ENCODE results near the gene C1GALT1.
"Not testable (repeated sequence)": the region's sequence is repeated elsewhere in the genome, so short reads cannot be mapped to it uniquely, and the experiment has no call there.

C1GALT1 gene

GRCh38 chr7:7237201-7237977 lies 55.0 kb downstream of the C1GALT1 start:
- no peak for DNase-seq (ENCODE audit: low read depth in 2 of 2)

- no peak for DNase-seq (ENCODE audit: low read depth in 2 of 2)
Measured at GRCh38 chr7:7237978-7238267, 55.6 kb downstream of the C1GALT1 start.

- DNase-seq (ENCODE audit: low read depth in 2 of 2), result no peak
Measured at GRCh38 chr7:7239346-7239745, 57.0 kb downstream of the C1GALT1 start.

DNA sequence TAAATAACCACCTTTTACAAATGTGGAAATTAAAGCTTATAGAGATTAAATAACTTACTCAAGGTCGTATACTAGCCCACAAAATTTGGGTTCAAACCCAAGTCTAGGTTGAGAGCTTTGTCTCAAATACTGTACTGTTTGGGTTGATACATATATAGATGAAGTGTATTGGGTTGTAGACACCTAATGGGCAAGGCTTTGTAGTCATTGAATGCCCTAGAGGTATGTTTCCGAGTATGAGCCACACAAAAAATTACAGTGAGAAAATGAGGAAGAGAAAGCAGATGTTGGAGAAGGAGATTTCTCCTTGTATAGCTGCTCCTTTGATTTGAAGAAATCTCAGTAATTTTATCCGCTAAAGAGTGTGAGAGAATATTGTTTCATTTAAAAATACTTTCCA lies 60.6 kb downstream of the C1GALT1 start:
- no peak for DNase-seq (ENCODE audit: low read depth in 2 of 2)

DNA sequence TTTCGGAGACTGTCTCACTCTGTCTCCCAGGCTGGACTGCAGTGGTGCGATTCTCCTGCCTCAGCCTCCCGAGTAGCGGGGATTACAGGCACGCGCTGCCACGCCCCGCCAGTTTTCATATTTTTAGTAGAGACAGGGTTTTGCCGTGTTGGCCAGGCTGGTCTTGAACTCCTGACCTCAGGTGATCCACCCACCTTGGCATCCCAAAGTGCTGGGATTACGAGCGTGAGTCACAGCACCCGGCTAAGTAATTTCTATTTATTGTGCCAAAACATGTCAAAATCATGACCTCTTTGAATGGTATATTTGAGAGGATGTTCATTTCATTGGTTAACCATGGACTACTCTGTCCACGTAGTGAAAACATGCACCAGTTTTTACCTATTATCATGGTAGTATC lies 62.9 kb downstream of the C1GALT1 start:
- not testable (repeated sequence) for DNase-seq (ENCODE audit: low read depth in 2 of 2)

DNA sequence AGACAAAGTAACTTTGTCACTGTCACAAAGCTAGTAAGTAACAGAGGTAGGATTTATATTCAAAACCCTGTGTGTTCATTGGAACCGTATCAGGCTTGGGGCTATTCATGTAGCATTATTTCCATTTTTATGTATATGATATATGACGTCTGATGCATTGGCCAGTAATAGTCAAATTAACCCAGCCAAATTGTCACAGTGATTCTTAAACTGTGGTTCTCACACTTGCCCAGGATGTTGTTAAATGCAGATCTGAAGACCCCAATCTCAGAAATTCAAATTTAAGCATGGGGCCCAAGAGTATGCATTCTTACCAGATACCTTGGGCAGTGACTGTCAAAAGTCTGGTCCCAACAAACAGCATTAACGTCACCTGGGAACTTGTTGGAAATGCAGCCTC lies 63.9 kb downstream of the C1GALT1 start:
- DNase-seq (ENCODE audit: low read depth in 2 of 2), result no peak

GRCh38 chr7:7247658-7248057 lies 65.3 kb downstream of the C1GALT1 start:
- no peak for DNase-seq (ENCODE audit: low read depth in 2 of 2)

DNA sequence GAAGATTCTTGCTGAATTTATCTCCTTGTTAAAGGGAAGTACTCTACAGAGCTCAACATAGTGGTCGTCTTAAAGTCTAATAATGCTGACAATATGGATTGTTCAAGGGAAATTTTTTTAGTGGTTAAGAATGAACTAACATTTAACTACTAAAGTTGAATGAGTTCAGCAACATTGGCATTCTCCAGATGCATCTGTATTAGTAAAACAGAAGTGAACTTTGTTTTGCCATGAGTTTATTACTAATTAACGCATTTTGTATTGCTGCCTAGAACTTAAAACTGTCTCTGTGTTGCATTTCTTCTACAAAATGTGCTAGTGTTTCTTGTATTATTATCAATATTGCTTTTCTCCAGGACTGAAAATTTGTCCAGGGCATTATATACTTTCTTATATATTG lies 67.5 kb downstream of the C1GALT1 start:
- no peak for DNase-seq (ENCODE audit: low read depth in 2 of 2)

- no peak for DNase-seq (ENCODE audit: low read depth in 2 of 2)
Measured at GRCh38 chr7:7251742-7252141, 69.4 kb downstream of the C1GALT1 start.

- DNase-seq (ENCODE audit: low read depth in 2 of 2), result no peak
Measured at GRCh38 chr7:7254319-7254718, 72.0 kb downstream of the C1GALT1 start.

- DNase-seq (ENCODE audit: low read depth in 2 of 2), result no peak
Measured at GRCh38 chr7:7254908-7255307, 72.6 kb downstream of the C1GALT1 start.

- no peak for DNase-seq (ENCODE audit: low read depth in 2 of 2)
Measured at GRCh38 chr7:7256731-7257274, 74.5 kb downstream of the C1GALT1 start.

DNA sequence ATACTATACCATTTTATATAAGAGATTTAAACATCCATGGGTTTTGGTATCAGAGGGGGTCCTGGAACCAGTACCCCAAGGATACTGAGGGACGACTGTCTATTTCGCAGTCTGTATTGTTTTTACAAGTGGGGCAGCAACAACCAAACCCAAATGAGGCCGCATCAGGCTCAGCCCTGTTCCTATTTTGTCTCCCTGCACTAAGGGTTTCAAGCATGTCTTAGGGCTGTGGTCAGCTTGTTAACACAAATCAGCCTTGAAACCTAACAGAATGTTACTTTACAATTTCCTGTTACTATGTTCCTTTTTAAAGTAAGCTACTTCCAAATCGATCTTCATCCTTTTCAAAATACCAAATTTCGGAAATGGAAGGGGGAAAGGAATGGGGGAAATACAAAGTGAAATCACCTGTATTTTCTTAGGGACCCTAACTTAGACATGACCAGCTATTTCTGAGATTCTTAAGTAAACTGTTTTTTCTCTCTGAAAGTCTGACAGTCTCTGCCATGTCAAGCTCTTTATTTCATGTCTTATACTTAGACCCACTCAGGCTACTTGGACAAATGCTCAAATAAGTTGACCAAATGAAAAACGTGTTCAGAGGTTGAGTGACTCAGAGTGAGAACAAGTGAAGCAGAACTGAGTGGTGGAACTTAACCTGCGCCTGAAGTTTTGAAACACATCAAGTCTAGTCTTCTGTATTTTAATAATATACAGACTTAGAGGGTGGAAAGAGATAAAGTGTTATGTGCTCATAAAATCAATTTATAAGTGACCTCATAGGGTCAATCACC lies 75.8 kb downstream of the C1GALT1 start:
- DNase-seq (ENCODE audit: low read depth in 2 of 2), result no peak

DNA sequence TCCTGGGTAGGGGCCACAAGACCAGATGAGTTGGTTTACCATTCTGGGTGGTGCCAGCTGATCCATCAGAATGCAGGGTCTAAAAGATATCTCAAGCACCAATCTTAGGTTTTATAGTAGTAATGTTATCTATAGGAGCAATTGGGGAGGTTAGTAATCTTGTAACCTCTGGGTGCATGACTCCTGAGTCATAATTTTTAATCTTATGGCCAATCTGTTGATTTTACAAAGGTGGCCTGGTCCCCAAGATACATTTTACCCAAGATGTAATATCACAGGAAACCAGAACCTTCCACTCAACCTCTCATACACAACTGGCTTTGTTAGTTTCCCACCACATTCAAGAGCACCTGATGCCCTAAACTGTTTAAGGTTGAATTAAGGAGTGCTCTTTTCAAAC lies 79.5 kb downstream of the C1GALT1 start:
- no peak for DNase-seq (ENCODE audit: low read depth in 2 of 2)

DNA sequence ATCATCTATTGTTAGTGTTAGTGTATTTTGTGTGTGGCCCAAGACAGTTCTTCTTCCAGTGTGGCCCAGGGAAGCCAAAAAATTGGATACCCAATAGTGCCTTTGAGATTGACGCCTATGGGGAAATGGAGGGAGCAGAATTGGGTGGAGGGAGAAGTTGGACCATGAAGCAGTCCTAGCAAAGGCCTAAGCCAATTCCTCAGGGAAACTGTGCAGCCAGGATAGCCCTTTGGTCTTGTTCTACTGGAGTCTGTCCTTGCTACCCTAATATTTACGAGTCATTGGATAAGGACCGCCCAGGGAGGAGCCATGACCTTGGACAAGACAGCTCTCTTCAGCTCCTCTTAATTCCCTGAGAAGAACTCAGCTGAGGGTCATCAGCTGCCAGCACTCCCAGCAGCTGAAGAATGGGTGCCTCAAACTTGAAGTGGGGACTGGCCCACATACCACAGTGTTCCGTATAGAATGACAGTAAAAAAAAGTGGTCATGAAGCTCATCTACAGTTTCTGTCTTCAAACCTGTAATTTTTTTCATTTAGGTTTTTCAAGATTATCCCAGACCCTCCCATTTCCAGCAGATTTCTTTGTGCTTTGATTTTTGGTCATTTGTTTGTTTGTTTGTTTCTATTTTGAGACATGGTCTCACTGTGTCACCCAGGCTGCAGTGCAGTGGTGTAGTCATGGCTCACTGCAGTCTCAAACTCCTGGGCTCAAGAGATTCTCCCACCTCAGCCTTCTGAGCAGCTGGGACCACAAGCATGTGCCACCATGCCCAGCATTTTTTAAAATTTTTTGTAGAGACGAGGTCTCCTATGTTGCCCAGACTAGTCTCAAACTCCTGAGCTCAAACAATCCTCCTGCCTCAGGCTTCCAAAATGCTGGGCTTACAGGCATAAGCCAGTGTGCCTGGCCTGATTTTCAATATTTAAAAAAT lies 81.2 kb downstream of the C1GALT1 start:
- DNase-seq (ENCODE audit: low read depth in 2 of 2), result no peak

- no peak for DNase-seq (ENCODE audit: low read depth in 2 of 2)
Measured at GRCh38 chr7:7264306-7265040, 82.1 kb downstream of the C1GALT1 start.

DNA sequence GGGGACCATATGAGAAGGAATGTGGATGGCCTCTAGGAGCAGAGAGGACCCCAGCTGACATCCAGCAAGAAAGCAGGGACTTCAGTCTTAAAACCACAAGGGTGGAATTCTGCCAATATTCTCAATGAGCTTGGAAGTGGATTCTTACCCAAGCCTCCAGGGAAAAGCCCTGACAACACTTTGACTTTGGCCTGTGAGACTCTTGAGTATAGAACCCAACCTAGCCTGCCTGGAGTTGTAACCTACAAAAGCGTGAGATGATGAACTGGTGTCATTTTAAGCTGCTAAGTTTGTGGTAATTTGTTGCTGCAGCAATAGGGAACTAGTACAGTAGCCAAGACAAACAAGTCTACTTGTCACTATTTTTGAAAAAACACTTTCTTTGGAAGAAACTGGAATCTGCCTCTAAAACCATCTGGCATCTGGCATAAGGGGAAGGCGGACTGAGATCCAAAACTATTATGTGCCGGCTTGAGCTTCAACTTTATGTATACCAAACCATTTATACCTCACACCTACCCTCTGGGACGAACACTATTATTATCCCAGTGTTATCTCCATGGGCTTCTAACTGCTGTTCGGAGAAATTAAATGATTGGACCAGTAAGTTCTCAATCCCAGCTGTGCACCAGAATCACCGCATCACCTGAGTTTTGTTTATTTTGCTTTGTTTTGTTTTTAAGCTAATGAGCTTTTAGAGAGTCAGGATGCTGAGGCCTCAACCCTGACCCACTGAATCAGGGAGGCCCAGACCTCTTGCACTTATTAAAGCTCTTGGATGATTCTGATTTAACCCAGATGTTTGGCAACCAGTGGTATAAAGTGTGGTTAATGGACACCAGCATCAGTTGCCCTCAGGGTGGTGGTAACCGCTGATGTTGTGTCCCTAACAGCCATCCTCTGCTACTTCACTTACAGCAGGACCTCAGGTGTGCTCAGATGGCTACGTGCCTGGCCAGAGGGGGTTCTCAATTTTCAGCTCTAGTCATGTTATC lies 83.0 kb downstream of the C1GALT1 start:
- DNase-seq (ENCODE audit: low read depth in 2 of 2), result no peak

- no peak for DNase-seq (ENCODE audit: low read depth in 2 of 2)
Measured at GRCh38 chr7:7266257-7266881, 84.0 kb downstream of the C1GALT1 start.

- no peak for DNase-seq (ENCODE audit: low read depth in 2 of 2)
Measured at GRCh38 chr7:7271094-7271874, 88.9 kb downstream of the C1GALT1 start.
